NCI-H2171 (cell line): ENCODE measurements around the gene DESI1.
"Not testable (repeated sequence)": the region's sequence is repeated elsewhere in the genome, so short reads cannot be mapped to it uniquely, and the experiment has no call there.

Experiments used
- DNase-seq: peaks from one replicate; lab custom pipeline; 2025; lab: John Stamatoyannopoulos, UW

Gene DESI1

DNA sequence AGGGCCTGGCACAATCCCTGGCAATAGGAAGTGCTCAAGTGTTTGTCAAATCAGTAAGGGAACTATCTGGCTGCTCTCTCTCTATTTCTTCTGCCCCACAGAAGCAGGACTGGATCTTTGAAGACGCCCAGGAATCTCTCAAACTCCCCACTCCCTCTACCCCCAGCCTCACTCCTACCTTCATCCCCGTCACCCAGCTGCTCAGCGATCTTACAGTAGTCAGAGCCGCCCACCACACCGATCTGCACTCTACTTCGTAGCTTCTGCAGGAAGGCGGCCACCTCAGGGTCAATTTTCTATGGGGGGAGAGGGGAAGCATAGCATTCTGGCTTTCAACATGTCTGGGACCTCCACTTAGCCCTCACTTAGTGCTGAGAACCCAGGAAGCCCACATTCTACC lies 34.9 kb downstream of the DESI1 start:
- DNase-seq: no peak

DNA sequence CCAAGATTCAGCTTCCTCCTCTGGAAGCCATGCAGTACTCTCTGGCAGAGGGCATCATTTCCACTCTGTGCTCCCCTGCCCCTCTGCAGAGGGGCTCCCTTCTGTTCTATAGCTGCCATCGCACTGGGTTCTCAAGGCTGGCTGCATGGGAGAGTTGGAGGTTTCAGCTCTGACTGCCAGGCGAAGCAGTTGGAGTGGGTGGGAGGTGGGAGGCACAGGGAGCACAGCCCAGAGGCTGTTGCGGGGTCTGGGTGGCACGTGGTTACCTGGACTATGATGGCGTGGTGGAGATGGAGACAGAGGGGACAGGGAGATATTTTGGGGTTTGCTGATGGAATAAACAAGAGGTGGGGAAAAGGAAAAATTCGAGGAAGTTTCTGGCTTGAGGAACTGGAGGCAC lies 36.0 kb downstream of the DESI1 start:
- DNase-seq: no peak

DNA sequence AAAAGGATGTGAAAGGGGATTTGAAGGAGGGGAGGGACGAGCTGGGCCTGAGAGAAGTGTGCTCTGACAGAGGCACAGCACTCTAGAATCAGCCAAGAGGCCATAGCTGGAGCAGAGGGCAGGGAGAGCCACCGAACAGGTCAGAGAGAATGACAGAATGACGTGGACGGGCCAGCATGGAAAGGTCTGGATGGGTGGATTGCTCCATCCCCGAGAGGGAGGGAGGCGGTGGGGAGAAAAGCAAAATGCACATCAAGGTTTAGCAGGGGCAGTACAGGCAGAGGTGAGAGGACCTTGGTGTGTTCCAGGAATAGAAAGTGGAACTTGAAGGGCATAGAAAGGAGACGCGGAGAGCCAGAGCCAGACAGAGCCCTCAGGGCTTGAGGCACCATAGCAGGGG lies 38.1 kb downstream of the DESI1 start:
- no peak for DNase-seq

DNA sequence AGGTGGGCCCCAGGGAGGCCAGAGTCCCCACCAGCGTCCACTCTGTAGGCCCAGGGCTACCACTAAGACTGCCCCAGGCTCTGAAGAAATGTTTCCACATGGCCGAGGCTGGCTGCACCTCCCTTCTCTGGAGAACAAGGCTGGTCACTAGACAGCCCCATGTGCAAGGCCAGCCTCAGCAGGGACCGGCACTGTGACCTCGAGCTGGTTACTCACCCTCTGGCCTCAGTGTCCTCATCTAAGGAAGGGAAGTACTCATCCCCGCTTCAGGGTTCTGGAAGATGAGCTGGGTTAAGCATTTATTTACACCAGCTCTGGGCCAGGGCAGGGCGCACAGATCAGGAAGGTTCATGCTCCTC lies 40.9 kb downstream of the DESI1 start:
- DNase-seq: no peak

DNA sequence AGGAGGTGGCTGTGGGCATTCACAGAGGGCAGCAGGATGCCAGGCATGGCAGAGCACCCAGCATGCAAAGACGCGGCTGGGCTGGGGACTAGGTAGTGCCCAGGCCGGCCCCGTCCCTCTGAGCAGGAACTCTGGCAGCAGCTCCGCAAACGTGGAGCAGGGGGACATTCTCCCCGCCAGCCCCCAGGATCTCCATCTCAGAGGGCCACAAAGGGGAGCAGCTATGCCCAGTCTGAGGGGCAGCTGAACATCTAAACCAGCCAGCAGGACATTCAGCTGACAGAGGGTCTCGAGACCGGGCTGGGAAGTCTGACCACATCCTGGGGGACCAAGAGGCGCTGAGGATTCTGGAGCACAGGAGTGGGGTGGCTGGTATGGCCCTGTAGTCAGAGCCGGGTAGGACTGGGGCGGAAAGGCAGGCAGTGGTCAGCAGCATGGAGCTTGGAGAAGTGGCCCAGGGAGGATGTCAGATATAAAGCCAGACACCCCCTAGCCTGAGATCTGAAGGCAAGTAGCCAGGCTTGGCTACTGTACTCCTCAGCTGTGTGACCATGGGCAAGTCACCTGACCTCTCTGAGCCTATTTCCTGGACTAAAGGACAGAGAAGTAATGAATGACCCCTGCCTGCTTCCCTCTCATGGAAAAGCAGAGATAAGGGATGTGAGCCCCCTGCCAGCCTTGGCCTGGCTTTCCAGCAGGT lies 41.4 kb downstream of the DESI1 start:
- DNase-seq: no peak

DNA sequence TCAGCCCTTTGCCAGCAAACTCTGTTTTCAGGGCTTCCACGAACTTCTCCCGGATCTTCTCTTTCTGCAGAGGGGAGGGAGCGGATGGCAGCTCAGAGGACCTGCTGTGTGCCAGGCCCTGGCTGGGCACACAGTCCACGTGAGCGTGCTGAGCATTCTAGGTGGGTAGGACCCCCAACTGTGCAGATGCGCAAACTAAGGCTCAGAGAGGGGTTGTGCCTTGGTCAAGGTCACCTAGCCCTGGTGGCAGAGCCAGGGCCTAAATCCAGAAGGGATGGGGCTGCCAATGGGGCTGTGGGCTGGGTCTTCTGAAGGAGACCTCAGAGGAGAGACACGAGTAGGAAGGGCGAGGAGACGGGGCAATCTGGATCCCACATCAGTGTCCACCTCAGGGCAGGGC lies 42.0 kb downstream of the DESI1 start:
- no peak for DNase-seq

DNA sequence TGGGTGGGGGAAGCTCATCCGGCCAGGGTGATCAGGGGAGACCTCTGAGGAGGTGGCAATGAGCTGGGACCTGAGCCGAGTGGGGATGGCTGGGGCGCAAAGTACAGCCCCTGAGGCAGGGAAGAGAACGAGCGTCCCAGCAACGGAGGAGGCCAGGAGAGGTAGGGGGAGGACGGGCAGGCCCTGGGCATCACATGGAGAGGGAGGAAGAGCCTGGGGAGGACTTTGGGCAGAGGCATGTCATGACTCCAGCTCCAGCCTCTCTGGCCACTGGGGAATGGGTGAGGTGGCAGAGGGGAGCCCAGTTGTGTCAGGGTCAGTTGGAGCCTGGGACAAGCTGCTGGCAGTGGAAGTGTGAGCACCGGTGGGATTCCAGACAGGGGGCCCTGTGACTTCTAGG lies 42.7 kb downstream of the DESI1 start:
- DNase-seq: no peak

DNA sequence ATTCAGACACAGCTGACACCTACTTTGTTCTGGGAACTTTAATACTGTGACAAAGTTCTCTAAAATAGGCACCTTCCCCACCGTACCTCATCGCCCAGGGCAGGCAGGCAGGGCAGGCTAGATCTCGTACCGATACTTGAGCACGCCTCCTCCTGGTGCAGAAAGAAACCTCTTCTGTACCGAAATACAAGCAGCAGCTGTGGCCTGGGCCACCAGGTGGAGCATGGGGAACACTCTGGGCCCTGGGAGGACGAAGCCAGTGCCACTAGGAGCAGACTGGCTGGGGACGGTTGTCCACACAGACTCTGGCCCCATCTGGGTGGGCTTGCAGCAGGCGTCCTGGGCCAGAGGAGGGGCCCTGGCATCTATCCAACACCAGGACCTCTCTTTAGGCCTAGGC lies 44.0 kb downstream of the DESI1 start:
- DNase-seq: peak; percentile 32

DNA sequence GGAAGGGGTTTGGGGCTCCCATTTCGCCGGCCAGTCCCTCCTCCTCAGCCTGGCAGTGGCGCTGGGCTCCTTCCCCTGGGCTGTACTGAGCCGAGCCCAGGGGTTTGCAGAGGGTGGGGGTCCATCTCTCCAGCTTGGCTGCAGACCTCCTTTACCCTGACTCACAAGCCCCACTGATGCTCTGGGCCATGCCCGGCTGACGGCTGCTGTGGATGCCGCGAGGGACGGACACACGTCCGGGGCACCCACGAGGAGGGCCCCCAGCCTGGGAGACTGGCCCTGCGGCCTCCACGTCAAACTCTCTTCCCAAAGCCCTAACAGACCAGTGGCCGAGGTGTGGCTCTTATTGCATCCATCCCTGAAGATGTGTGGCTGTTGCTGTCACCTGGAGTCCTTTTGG lies 45.3 kb downstream of the DESI1 start:
- DNase-seq: no peak

DNA sequence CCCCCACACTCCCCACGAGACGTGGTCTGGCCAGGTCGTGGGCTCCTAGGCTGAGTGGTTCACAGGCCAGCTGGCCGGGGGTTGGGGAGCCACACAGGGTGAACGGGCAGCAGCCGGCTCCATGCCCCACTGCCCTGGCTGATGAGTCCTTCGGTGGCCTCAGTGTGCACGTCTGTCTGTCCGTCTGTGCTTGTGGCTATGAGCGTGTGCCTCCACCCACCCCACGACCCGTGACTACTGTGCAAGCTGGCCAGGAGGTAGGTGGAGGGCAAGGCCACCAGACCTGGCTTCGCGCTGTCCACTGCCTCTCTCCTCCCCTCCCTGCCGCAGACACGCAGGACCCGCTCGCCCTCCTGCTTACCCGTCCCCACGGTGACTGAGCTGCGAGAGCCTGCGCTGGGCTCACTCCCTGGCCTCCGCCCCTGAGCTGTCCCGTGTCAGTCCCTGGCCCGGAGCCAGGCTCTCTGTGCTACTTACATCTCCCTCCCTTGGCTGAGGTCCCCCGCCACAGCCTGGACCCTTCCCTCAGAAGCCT lies 45.9 kb downstream of the DESI1 start:
- no peak for DNase-seq

DNA sequence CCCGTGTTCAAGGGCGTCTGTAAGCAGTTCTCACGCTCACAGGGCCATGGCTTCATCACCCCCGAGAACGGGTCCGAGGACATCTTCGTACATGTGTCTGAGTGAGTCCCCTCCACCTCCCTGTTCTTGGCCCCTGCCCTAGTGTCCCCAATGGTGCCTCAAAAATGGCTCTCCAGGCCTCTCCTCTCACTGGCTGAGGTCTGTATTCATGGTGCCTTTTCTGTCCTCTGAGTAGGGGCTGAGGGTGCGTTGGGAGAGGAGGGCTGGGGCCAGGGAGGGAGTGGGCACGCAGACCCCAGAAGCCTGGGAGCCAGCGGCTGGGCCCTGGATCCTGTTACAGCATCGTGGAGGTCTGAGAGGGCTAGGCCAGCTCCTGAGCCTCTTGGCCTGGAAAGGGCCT lies 47.2 kb downstream of the DESI1 start:
- no peak for DNase-seq

DNA sequence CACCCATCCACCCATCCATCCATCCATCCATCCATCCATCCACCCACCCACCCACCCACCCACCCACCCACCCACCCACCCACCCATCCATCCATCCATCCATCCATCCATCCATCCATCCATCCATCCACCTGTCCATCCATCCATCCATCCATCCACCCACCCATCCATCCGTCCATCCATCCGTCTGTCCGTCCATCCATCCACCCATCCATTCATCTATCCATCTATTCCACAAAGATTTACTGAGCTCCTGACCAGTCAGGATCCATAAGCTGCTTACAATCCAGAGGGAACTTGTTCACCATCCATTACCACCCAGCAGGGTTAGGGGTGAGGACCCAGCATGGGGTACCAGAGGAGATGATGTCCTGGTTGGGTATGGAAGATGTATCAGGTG lies 48.5 kb downstream of the DESI1 start:
- DNase-seq: not testable (repeated sequence)

DNA sequence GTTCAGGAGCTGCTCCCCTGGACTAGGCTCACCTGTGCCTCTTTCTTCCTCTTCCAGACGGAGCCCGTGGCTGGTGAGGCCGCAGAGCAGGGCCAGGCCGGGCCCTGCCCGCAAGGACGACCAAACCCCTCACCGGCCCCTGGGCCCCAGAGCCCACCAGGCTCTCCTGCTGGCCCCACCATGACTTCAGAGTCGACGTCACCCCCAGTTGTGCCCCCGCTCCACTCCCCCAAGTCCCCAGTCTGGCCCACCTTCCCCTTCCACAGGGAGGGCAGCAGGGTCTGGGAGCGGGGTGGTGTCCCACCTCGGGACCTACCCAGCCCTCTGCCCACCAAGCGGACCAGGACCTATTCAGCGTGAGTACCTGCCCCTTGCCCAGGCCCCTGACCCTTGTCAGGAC lies 49.1 kb downstream of the DESI1 start:
- no peak for DNase-seq

DNA sequence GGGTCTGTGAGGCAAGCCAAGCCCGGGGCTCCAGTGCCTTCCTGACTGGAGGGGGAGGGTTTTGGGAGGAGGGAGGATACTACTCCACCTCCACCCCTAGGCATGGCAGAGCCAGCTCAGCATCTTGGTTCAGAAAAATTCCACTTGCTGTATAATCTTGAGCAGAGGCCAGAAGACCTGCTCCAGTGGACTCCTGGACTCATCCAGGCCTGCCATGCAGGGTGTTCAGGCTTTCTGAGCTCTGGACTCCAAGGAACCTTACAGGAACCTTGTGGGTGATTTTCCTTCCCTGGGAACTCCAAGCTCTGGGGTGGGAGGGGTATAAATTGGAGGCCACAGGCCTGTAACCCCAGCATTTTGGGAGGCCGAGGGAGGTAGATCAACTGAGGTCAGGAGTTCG lies 50.6 kb downstream of the DESI1 start:
- no peak for DNase-seq

DNA sequence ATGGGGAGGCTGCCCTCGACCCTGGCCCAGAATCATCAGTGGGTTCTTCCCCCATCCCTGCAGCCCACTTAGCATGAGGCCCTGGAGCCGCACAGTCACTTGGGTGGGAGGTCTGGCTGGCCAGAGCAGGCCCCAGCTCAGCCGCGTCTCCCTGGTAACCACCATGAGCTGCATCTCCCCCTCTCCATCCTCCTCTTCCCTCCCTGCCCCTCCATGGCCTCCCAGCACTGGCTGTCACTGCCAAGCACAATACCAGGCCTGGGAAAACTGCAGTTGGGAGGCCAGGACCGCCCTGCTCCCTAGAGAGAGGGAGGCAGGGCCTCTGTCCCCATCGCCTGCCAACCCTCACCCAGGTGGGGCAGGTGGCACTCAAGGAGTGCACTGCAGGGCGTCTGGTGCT lies 52.0 kb downstream of the DESI1 start:
- DNase-seq: peak; percentile 84

DNA sequence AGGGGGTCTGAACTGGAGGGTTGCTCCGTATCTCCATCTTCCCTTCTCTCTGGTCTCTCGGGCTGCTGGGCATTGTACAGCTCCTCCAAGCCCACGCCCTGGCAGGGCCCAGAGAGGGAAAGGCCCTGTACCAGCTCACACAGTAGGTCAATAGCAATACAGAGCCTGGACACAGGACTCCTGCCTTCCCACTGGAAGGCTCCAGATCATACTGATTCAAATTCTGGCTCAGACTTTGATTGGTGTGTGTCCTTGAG lies 53.4 kb downstream of the DESI1 start:
- no peak for DNase-seq

DNA sequence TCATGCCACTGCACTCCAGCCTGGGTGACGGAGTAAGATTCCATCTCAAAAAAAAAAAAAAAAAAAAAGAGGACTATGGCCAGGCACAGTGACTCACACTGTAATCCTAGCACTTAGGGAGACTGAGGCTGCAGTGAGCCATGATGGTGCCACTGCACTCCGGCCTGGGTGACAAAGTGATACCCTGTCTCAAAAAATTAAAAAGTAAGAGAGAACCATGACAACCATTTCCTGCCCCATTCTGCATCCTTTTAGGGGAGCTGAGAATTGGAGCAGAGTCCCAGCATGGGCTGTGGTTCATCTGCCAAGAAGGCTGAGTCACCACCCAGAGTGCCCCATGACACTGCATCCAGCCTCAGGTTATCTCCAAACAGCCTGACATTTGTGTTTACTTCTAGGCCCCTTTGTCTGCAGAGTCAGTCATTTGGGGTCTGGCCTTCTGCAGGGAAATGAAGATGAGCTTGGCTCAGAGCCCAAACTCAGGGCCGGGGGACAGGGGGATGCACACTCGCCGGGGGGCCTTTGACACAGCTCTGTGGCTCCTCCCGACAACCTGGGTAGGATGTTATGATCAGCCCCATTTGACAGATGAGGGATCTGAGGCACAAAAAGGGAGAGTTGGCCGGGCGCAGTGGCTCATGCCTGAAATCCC lies 55.3 kb downstream of the DESI1 start:
- peak; percentile 34 for DNase-seq

DNA sequence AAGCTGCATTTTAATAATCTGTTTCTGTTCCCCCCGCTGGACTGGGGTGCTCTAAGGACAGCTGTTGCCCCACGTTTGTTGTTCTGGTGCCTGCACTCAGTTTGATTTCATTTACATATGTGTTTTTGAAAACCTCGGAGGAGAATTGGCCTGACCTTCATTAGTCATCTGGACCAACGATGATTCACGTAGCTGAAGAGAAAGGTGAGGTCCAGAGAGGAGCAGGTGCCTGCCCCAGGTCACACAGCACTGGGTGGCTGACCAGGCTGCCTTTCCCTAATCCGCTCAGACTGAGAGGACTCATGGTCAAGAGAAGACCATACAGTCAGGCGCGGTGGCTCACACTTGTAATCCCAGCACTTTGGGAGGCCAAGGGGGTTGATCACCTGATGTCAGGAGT lies 56.3 kb downstream of the DESI1 start:
- no peak for DNase-seq

DNA sequence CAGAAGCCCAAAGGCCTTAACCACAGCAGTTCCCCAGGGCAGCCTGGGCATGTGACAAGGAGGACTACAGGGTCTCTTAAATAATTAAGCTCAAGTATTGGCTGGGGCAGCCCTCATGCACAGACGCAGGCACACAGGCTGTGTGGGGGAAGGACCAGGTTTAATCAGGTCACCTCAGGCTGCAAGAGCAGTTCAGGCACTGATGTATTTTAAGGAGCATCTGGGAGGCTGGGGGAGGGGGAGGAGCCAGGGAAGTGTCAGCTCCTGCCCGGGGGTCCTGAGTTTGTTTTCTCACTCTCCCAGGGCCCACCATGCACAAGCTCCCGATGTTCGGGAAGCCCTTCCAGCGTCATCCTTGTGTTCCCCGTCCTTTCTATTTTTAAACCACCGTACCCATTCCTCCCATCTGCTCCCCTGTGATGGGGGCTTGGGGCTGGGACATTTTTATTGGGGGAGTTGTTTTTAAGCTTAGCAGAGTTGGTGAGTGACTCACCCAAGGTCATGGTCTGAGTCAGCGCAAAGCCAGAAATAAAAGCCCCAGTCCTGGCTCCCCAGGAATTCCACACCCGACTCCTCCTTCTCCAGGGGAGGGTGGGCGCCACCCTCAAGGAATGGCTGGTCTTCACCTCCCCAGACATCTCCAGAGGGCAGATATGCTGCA lies 57.7 kb downstream of the DESI1 start:
- DNase-seq: peak; percentile 21

DNA sequence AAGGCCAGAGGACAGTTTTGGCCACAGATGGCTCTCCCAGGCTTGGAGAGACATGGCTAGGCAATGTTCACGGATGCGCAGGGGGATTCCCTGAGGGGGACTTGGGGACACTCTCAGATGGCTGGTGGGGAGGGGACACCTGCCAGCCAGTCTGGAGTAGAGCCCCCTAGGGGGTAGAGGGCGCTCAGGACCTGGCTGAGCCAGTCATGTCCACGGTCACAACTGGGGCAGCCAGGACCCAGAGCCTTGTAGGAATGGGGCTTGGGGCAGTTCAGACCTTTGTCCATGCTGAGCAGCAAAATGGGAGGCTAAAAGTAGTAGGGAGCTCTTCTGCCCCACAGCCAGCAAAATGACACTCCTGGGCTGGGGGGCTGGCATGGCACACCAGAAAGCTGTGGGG lies 58.4 kb downstream of the DESI1 start:
- no peak for DNase-seq

DNA sequence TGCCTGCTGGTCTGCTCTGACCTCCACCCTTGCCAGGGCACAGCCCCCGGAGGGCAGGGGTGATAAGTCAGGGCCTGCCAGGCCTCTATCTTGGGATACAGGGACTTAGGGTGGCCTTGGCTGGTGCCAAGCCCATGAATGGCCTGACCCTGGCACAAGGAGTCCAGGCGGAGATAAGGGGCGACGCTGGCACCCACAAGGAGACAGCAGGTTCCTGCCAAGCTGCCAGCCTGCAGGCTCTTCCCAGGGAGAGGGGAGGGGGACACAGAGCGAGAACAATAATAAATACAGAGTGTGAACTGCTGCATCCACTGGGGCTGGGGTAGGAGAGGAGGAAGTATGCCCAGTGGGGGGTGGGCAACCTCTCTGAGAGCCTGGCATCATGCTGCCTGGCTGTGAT lies 59.1 kb downstream of the DESI1 start:
- no peak for DNase-seq

DNA sequence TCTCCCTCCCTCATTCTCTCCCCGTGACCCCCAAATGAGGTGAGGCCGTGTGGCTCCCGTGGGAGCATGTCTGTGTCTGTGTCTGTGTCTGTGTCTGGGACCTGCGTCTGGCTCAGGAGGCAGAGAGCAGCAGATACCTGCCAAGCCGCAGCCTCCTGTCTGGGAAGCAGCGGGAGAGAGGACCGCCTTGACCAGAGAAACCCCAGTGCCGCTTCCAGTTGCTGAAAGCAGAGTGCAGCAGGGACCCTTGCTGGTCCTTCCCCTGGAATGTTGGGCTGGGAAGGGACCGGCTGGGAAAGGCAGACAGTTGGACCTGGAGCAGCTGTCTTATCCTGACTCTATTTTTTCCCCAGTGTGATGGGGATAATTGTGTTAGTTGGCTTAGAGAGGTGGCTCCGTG lies 59.5 kb downstream of the DESI1 start:
- no peak for DNase-seq

DNA sequence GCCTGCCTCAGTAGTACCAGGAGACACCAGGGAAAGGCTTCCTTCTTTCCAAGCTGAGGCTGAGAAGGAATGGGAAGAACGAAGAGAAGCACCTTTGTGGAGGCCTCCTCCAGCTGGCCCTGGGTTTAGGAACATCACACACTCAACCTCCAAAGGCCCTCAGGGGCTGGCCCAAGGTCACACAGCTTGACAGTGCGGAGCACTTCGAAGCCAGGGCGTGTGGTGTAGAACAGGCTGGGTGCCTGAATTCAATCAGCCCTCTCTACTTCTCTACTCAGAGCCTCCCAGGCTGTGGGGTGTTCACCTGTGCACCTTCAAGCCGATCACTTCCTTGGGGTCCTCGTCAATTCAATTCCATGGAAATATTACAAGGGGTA lies 60.8 kb downstream of the DESI1 start:
- no peak for DNase-seq

DNA sequence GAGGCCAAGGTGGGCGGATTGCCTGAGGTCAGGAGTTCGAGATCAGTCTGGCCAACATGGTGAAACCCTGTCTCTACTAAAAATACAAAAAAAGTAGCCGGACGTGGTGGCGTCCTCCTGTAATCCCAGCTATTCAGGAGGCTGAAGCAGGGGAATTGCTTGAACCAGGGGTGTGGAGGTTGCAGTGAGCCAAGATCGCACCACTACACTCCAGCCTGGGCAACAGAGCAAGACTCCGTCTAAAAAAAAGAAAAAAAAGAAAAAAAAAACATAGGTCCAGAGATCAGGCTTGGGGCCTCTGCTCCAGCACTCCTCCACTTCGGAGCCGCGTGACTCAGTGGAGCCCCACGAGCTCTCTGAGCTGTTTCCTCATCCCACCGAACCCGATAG lies 62.6 kb downstream of the DESI1 start:
- DNase-seq: not testable (repeated sequence)
